GM19025 (cell line): ENCODE measurements around the gene MICALL1.

ENCODE experiments used
- ATAC-seq: cut with Tn5 transposase; IDR thresholded peaks from one replicate; pipeline ENCODE4 v1.9.1; 2021; ENCODE audit warnings: mild to moderate bottlenecking, low read depth, moderate library complexity; ENCODE audit not compliant: unreplicated experiment

Gene MICALL1

GRCh38 chr22:37904572-37905533 lies 1.2 kb upstream of the MICALL1 start:
- ATAC-seq, result no peak

- peak; percentile 24 for ATAC-seq
These were observed 389 bp downstream of the MICALL1 start for GRCh38 chr22:37906364-37907008.

GRCh38 chr22:37907036-37907954 lies 1.2 kb downstream of the MICALL1 start:
- ATAC-seq, result no peak

- no peak for ATAC-seq
These were observed 3.7 kb downstream of the MICALL1 start for GRCh38 chr22:37909766-37910165.

GRCh38 chr22:37910890-37911672 lies 5.0 kb downstream of the MICALL1 start:
- ATAC-seq, result no peak

GRCh38 chr22:37911697-37912096 lies 5.6 kb downstream of the MICALL1 start:
- ATAC-seq, result no peak

- ATAC-seq, result no peak
These were observed 6.1 kb downstream of the MICALL1 start for GRCh38 chr22:37912171-37912570.

GRCh38 chr22:37913233-37913721 lies 7.2 kb downstream of the MICALL1 start:
- ATAC-seq, result no peak

- ATAC-seq, result no peak
These were observed 10.2 kb downstream of the MICALL1 start for GRCh38 chr22:37916311-37916710.

GRCh38 chr22:37917874-37918548 lies 11.9 kb downstream of the MICALL1 start:
- ATAC-seq, result no peak

- ATAC-seq, result no peak
These were observed 12.6 kb downstream of the MICALL1 start for GRCh38 chr22:37918580-37919270.

- ATAC-seq, result no peak
These were observed 14.0 kb downstream of the MICALL1 start for GRCh38 chr22:37920126-37920525.

- ATAC-seq, result no peak
These were observed 16.1 kb downstream of the MICALL1 start for GRCh38 chr22:37922191-37922590.

- ATAC-seq, result no peak
These were observed 17.8 kb downstream of the MICALL1 start for GRCh38 chr22:37923927-37924326.

- no peak for ATAC-seq
These were observed 18.4 kb downstream of the MICALL1 start for GRCh38 chr22:37924386-37925065.

GRCh38 chr22:37925330-37925729 lies 19.2 kb downstream of the MICALL1 start:
- no peak for ATAC-seq

- no peak for ATAC-seq
These were observed 19.7 kb downstream of the MICALL1 start for GRCh38 chr22:37925767-37926166.

- no peak for ATAC-seq
These were observed 20.3 kb downstream of the MICALL1 start for GRCh38 chr22:37926358-37926757.
